ENCODE data around the gene LETMD1. TPM values are rescaled to one million over a fixed set of nuclear protein-coding genes. Genes with fewer than 3 reads are reported as not detected.

Gene LETMD1
- total and polyA plus RNA-seq, 3 donors from 2014 or later, result 61.2 to 75.3 (median 72.7) TPM

- peaks cover 8% of the 10 kb centered on the region for H3K4me1 ChIP-seq
- no peaks in the 10 kb centered on the region for H3K36me3 ChIP-seq (ENCODE audit: low read depth, missing control alignments)
- no peaks in the 10 kb centered on the region for H3K9me3 ChIP-seq
- no peak overlapping the region for H3K4me3 ChIP-seq
- TF ChIP-seq POLR2A (IDR thresholded peaks at IDR 0.05) (no peak), CTCF (IDR thresholded peaks at IDR 0.05) (no peak)
- no peak overlapping the region for H3K27ac ChIP-seq
- H3K27me3 ChIP-seq, result no peaks in the 10 kb centered on the region
- intact Hi-C loops (cut with DNase I; ENCODE audit: low total_unique reads), result no loop called here
- DNase-seq, result no peak
- 88 to 97% methylated on average over 2 of the region's 2 CpGs for WGBS, 2 donors
Observed at GRCh38 chr12:51018956-51019355, 29.2 kb upstream of the LETMD1 start.

GRCh38 chr12:51019927-51020326 is 28.2 kb upstream of the LETMD1 start:
- no peaks in the 10 kb centered on the region for H3K36me3 ChIP-seq (ENCODE audit: low read depth, missing control alignments)
- H3K27ac ChIP-seq, result no peak overlapping the region
- no peak overlapping the region for H3K4me3 ChIP-seq
- intact Hi-C loops (cut with DNase I; ENCODE audit: low total_unique reads), result no loop called here
- H3K27me3 ChIP-seq, result no peaks in the 10 kb centered on the region
- no peaks in the 10 kb centered on the region for H3K9me3 ChIP-seq
- no peak for TF ChIP-seq CTCF (IDR thresholded peaks at IDR 0.05)
- no peak for TF ChIP-seq POLR2A (IDR thresholded peaks at IDR 0.05)
- H3K4me1 ChIP-seq, result peaks cover 14% of the 10 kb centered on the region
- DNase-seq, result no peak
- WGBS, 2 donors, result 81 to 84% methylated on average over 2 of the region's 2 CpGs

GRCh38 chr12:51020448-51021182 is 27.5 kb upstream of the LETMD1 start:
- no peak for DNase-seq
- no peaks in the 10 kb centered on the region for H3K9me3 ChIP-seq
- no peaks in the 10 kb centered on the region for H3K36me3 ChIP-seq (ENCODE audit: low read depth, missing control alignments)
- TF ChIP-seq CTCF (IDR thresholded peaks at IDR 0.05) (no peak), POLR2A (IDR thresholded peaks at IDR 0.05) (no peak)
- intact Hi-C loops (cut with DNase I; ENCODE audit: low total_unique reads), result no loop called here
- no peak overlapping the region for H3K27ac ChIP-seq
- H3K4me1 ChIP-seq, result peaks cover 19% of the 10 kb centered on the region
- WGBS, 2 donors, result 85 to 91% methylated on average over 7 of the region's 7 CpGs
- no peak overlapping the region for H3K4me3 ChIP-seq
- no peaks in the 10 kb centered on the region for H3K27me3 ChIP-seq

GRCh38 chr12:51021694-51022093 is 26.4 kb upstream of the LETMD1 start:
- intact Hi-C loops (cut with DNase I; ENCODE audit: low total_unique reads), result no loop called here
- Histone ChIP-seq H3K36me3 (ENCODE audit: low read depth, missing control alignments) (no peaks in the 10 kb centered on the region), H3K4me3 (no peak overlapping the region), H3K9me3 (no peaks in the 10 kb centered on the region), H3K4me1 (peaks cover 19% of the 10 kb centered on the region), H3K27me3 (no peaks in the 10 kb centered on the region), H3K27ac (peak overlapping the region in 1 of 2 donors; percentile 17)
- TF ChIP-seq CTCF (IDR thresholded peaks at IDR 0.05) (no peak), POLR2A (IDR thresholded peaks at IDR 0.05) (no peak)
- 32 to 35% methylated on average over 1 of the region's 1 CpG for WGBS, 2 donors
- DNase-seq, result no peak

Measured in testis (tissue), 3 donors.